K562 (cell line): Measurements from ENCODE around the gene GLRX5.

ENCODE experiments used
- CEBPB ChIP-seq: fragments of 450-650 bp; IDR thresholded peaks from 2 replicates; pipeline ENCODE4 v1.6.1; 2016; ENCODE audit warnings: missing genetic modification characterization, missing compliant biosample characterization
- CTCF ChIP-seq, 3 experiments: IDR thresholded peaks in 2 of 3; conservative IDR thresholded peaks in 1 of 3; 2 replicates each; pipeline ENCODE4 v1.5.1; 2011 to 2012; ENCODE audit warnings: low read length in 3 of 3, mild to moderate bottlenecking in 3 of 3, control low read depth in 2 of 3, improper control_type of control experiment in 1 of 3, inconsistent platforms in 1 of 3, low read depth in 1 of 3, mixed read lengths in 1 of 3, moderate library complexity in 1 of 3; ENCODE audit not compliant: insufficient read depth in 2 of 3
- E2F4 ChIP-seq: sonication (generic); formaldehyde crosslinking; IDR thresholded peaks from 2 replicates; pipeline ENCODE4 v1.8.0; 2022; ENCODE audit warnings: mild to moderate bottlenecking, low read depth, missing genetic modification reagents
- EP300 ChIP-seq: IDR thresholded peaks from 2 replicates; pipeline ENCODE4 v1.6.1; 2012; ENCODE audit warnings: low read length, improper control_type of control experiment
- EZH2 ChIP-seq: IDR thresholded peaks from 2 replicates; pipeline ENCODE4 v1.6.1; 2012; ENCODE audit warnings: low read depth, mild to moderate bottlenecking, inconsistent platforms, low read length, borderline replicate concordance
- ID3 ChIP-seq, 2 experiments: fragments of 250-450 bp in 1 of 2; fragments of 450-650 bp in 1 of 2; sonication (Bioruptor Pico) in 1 of 2; IDR thresholded peaks; 2 replicates each; pipeline versions ENCODE4 v1.6.1 to v1.8.0; 2016 to 2021; ENCODE audit warnings: mild to moderate bottlenecking in 2 of 2, moderate library complexity in 2 of 2, missing compliant biosample characterization in 1 of 2, missing genetic modification characterization in 1 of 2
- LCOR ChIP-seq: sonication (generic); formaldehyde crosslinking; IDR thresholded peaks from 2 replicates; pipeline ENCODE4 v1.8.0; 2022; ENCODE audit warnings: mild to moderate bottlenecking, missing genetic modification reagents
- MYC ChIP-seq, 2 experiments: fragments of 250-450 bp in 1 of 2; sonication (Bioruptor Pico) in 1 of 2; IDR thresholded peaks; 2 replicates each; pipeline versions ENCODE4 v1.5.1 to v1.6.1; 2012 to 2021; ENCODE audit warnings: low read depth in 2 of 2, borderline replicate concordance in 1 of 2, improper control_type of control experiment in 1 of 2, low read length in 1 of 2, mild to moderate bottlenecking in 1 of 2, moderate library complexity in 1 of 2
- NR2C1 ChIP-seq, 2 experiments: fragments of 450-650 bp; IDR thresholded peaks; 2 replicates each; pipeline ENCODE4 v1.6.1; 2017; ENCODE audit warnings: mild to moderate bottlenecking in 2 of 2, antibody characterized with exemption in 1 of 2, inconsistent platforms in 1 of 2, missing compliant biosample characterization in 1 of 2, missing genetic modification characterization in 1 of 2
- POLR2A ChIP-seq: fragments of 450-650 bp; conservative IDR thresholded peaks from 2 replicates; pipeline ENCODE4 v1.6.1; 2016
- ZBTB34 ChIP-seq: fragments of 250-450 bp; sonication (Bioruptor Pico); IDR thresholded peaks from 2 replicates; pipeline ENCODE4 v1.8.0; 2021; ENCODE audit warnings: mild to moderate bottlenecking, moderate library complexity

GRCh38 chr14:95502381-95502950 is 32.4 kb upstream of the GLRX5 start:
- TF ChIP-seq E2F4 (CRISPR knock-in tag): no peak
- no peak for TF ChIP-seq ZBTB34 (CRISPR knock-in tag)
- no peak for TF ChIP-seq EZH2
- no peak for TF ChIP-seq NR2C1 (IDR thresholded peaks at IDR 0.05)
- no peak for TF ChIP-seq NR2C1 (tag; IDR thresholded peaks at IDR 0.05)
- no peak for TF ChIP-seq MYC (IDR thresholded peaks at IDR 0.05; ENCODE audit: low read depth, low read length)
- TF ChIP-seq MYC (CRISPR knock-in tag; IDR thresholded peaks at IDR 0.05; ENCODE audit: borderline replicate concordance, low read depth): no peak
- no peak for TF ChIP-seq CEBPB (tag)
- TF ChIP-seq POLR2A: no peak
- no peak for TF ChIP-seq EP300
- no peak for TF ChIP-seq CTCF (IDR thresholded peaks at IDR 0.05 in 2 of 3, conservative IDR thresholded peaks at IDR 0.05 in 1 of 3; ENCODE audit: insufficient read depth in 2 of 3, low read depth in 1 of 3, low read length in 3 of 3)
- no peak for TF ChIP-seq ID3 (CRISPR knock-in tag; IDR thresholded peaks at IDR 0.05)
- TF ChIP-seq ID3 (tag; IDR thresholded peaks at IDR 0.05): no peak
- no peak for TF ChIP-seq LCOR (CRISPR knock-in tag)
